Stimulated activated memory B cell treated with anti-CD40 and anti-IgM and Interleukin-4, amounts not matched to agents 10 μg/mL and 1 μg/mL and 100 μg/mL, for 72 hours (primary cell): ENCODE data around the gene TMEM242.

Source experiments
- ATAC-seq: fragments of 150-1000 bp; cut with Tn5 transposase; 2 replicates; pipeline ENCODE4 v1.10.0; 2021
- H3K27ac Mint-ChIP-seq: one replicate; pipeline ENCODE4 v1.8.0; 2022; ENCODE audit warnings: mild to moderate bottlenecking, mixed read lengths
- H3K27me3 Mint-ChIP-seq: one replicate; pipeline ENCODE4 v1.8.0; 2022; ENCODE audit warnings: mixed read lengths
- H3K36me3 Mint-ChIP-seq: one replicate; pipeline ENCODE4 v1.8.0; 2022; ENCODE audit warnings: mixed read lengths
- H3K4me1 Mint-ChIP-seq: one replicate; pipeline ENCODE4 v1.8.0; 2022; ENCODE audit warnings: mixed read lengths
- H3K4me3 Mint-ChIP-seq: one replicate; pipeline ENCODE4 v1.8.0; 2022; ENCODE audit warnings: mild to moderate bottlenecking, moderate library complexity, mixed read lengths
- H3K9me3 Mint-ChIP-seq: one replicate; pipeline ENCODE4 v1.8.0; 2022; ENCODE audit warnings: mixed read lengths

Gene TMEM242

GRCh38 chr6:157307661-157308060 lies 15.7 kb downstream of the TMEM242 start:
- H3K4me3 Mint-ChIP-seq = no peak overlapping the region
- peaks cover 7% of the 10 kb centered on the region for H3K4me1 Mint-ChIP-seq
- no peak for ATAC-seq
- peaks cover 25% of the 10 kb centered on the region for H3K36me3 Mint-ChIP-seq
- no peak overlapping the region for H3K27ac Mint-ChIP-seq
- no peaks in the 10 kb centered on the region for H3K27me3 Mint-ChIP-seq
- no peaks in the 10 kb centered on the region for H3K9me3 Mint-ChIP-seq

GRCh38 chr6:157305670-157306653 lies 17.4 kb downstream of the TMEM242 start:
- Mint-ChIP-seq H3K27me3 (no peaks in the 10 kb centered on the region), H3K36me3 (peaks cover 15% of the 10 kb centered on the region), H3K27ac (no peak overlapping the region), H3K4me1 (peaks cover 8% of the 10 kb centered on the region), H3K9me3 (no peaks in the 10 kb centered on the region), H3K4me3 (no peak overlapping the region)
- ATAC-seq = no peak

- Mint-ChIP-seq H3K27me3 (no peaks in the 10 kb centered on the region), H3K9me3 (no peaks in the 10 kb centered on the region), H3K4me1 (peaks cover 8% of the 10 kb centered on the region), H3K27ac (no peak overlapping the region), H3K36me3 (peaks cover 6% of the 10 kb centered on the region), H3K4me3 (no peak overlapping the region)
- ATAC-seq = peak; percentile 51
These were observed 18.2 kb downstream of the TMEM242 start for GRCh38 chr6:157304899-157305663.

GRCh38 chr6:157302736-157303135 lies 20.6 kb downstream of the TMEM242 start:
- Mint-ChIP-seq H3K4me3 (no peak overlapping the region), H3K27me3 (no peaks in the 10 kb centered on the region), H3K36me3 (peaks cover 18% of the 10 kb centered on the region), H3K27ac (no peak overlapping the region), H3K9me3 (no peaks in the 10 kb centered on the region), H3K4me1 (peaks cover 8% of the 10 kb centered on the region)
- no peak for ATAC-seq

GRCh38 chr6:157300436-157300835 lies 22.9 kb downstream of the TMEM242 start:
- no peak overlapping the region for H3K27ac Mint-ChIP-seq
- no peak for ATAC-seq
- H3K36me3 Mint-ChIP-seq = peaks cover 24% of the 10 kb centered on the region
- H3K4me3 Mint-ChIP-seq = no peak overlapping the region
- H3K4me1 Mint-ChIP-seq = peaks cover 8% of the 10 kb centered on the region
- no peaks in the 10 kb centered on the region for H3K27me3 Mint-ChIP-seq
- no peaks in the 10 kb centered on the region for H3K9me3 Mint-ChIP-seq

GRCh38 chr6:157300006-157300405 lies 23.3 kb downstream of the TMEM242 start:
- H3K9me3 Mint-ChIP-seq = no peaks in the 10 kb centered on the region
- no peak overlapping the region for H3K27ac Mint-ChIP-seq
- H3K4me1 Mint-ChIP-seq = peaks cover 8% of the 10 kb centered on the region
- peaks cover 24% of the 10 kb centered on the region for H3K36me3 Mint-ChIP-seq
- ATAC-seq = no peak
- no peak overlapping the region for H3K4me3 Mint-ChIP-seq
- no peaks in the 10 kb centered on the region for H3K27me3 Mint-ChIP-seq

GRCh38 chr6:157298216-157298724 lies 25.0 kb downstream of the TMEM242 start:
- Mint-ChIP-seq H3K36me3 (peaks cover 26% of the 10 kb centered on the region), H3K27me3 (no peaks in the 10 kb centered on the region), H3K4me3 (no peak overlapping the region), H3K4me1 (peaks cover 8% of the 10 kb centered on the region), H3K9me3 (no peaks in the 10 kb centered on the region), H3K27ac (no peak overlapping the region)
- ATAC-seq = no peak

- no peak for ATAC-seq
- Mint-ChIP-seq H3K27me3 (no peaks in the 10 kb centered on the region), H3K9me3 (no peaks in the 10 kb centered on the region), H3K4me3 (no peak overlapping the region), H3K27ac (no peak overlapping the region), H3K4me1 (no peaks in the 10 kb centered on the region), H3K36me3 (peaks cover 37% of the 10 kb centered on the region)
These were observed 28.7 kb downstream of the TMEM242 start for GRCh38 chr6:157294654-157295053.

GRCh38 chr6:157293780-157294179 lies 29.5 kb downstream of the TMEM242 start:
- no peak overlapping the region for H3K27ac Mint-ChIP-seq
- ATAC-seq = no peak
- no peak overlapping the region for H3K4me3 Mint-ChIP-seq
- no peaks in the 10 kb centered on the region for H3K27me3 Mint-ChIP-seq
- H3K36me3 Mint-ChIP-seq = peaks cover 31% of the 10 kb centered on the region
- no peaks in the 10 kb centered on the region for H3K9me3 Mint-ChIP-seq
- H3K4me1 Mint-ChIP-seq = no peaks in the 10 kb centered on the region

GRCh38 chr6:157292202-157292601 lies 31.1 kb downstream of the TMEM242 start:
- Mint-ChIP-seq H3K9me3 (no peaks in the 10 kb centered on the region), H3K27ac (no peak overlapping the region), H3K4me3 (no peak overlapping the region), H3K27me3 (no peaks in the 10 kb centered on the region), H3K4me1 (no peaks in the 10 kb centered on the region), H3K36me3 (peaks cover 37% of the 10 kb centered on the region)
- ATAC-seq = no peak

- Mint-ChIP-seq H3K27ac (no peak overlapping the region), H3K9me3 (no peaks in the 10 kb centered on the region), H3K27me3 (no peaks in the 10 kb centered on the region), H3K36me3 (peaks cover 31% of the 10 kb centered on the region), H3K4me1 (no peaks in the 10 kb centered on the region), H3K4me3 (no peak overlapping the region)
- no peak for ATAC-seq
These were observed 32.0 kb downstream of the TMEM242 start for GRCh38 chr6:157291356-157291755.

GRCh38 chr6:157290797-157291196 lies 32.5 kb downstream of the TMEM242 start:
- no peak overlapping the region for H3K4me3 Mint-ChIP-seq
- H3K4me1 Mint-ChIP-seq = no peaks in the 10 kb centered on the region
- no peaks in the 10 kb centered on the region for H3K9me3 Mint-ChIP-seq
- no peaks in the 10 kb centered on the region for H3K27me3 Mint-ChIP-seq
- H3K27ac Mint-ChIP-seq = no peak overlapping the region
- peaks cover 31% of the 10 kb centered on the region for H3K36me3 Mint-ChIP-seq
- no peak for ATAC-seq

- H3K4me3 Mint-ChIP-seq = no peak overlapping the region
- no peak overlapping the region for H3K27ac Mint-ChIP-seq
- H3K27me3 Mint-ChIP-seq = no peaks in the 10 kb centered on the region
- H3K4me1 Mint-ChIP-seq = no peaks in the 10 kb centered on the region
- H3K36me3 Mint-ChIP-seq = peaks cover 31% of the 10 kb centered on the region
- no peak for ATAC-seq
- H3K9me3 Mint-ChIP-seq = no peaks in the 10 kb centered on the region
These were observed 33.6 kb downstream of the TMEM242 start for GRCh38 chr6:157289764-157290163.

- Mint-ChIP-seq H3K27me3 (no peaks in the 10 kb centered on the region), H3K4me1 (no peaks in the 10 kb centered on the region), H3K4me3 (no peak overlapping the region), H3K27ac (no peak overlapping the region), H3K36me3 (peaks cover 31% of the 10 kb centered on the region), H3K9me3 (no peaks in the 10 kb centered on the region)
- no peak for ATAC-seq
These were observed 34.7 kb downstream of the TMEM242 start for GRCh38 chr6:157288575-157288974.

GRCh38 chr6:157287923-157288322 lies 35.4 kb downstream of the TMEM242 start:
- Mint-ChIP-seq H3K36me3 (peaks cover 25% of the 10 kb centered on the region), H3K4me3 (no peak overlapping the region), H3K27ac (no peak overlapping the region), H3K27me3 (no peaks in the 10 kb centered on the region), H3K9me3 (no peaks in the 10 kb centered on the region), H3K4me1 (no peaks in the 10 kb centered on the region)
- ATAC-seq = no peak
